Nephron (organoid): ENCODE measurements around the gene PSMG2.
A peak's percentile ranks its signal among the peaks of the same experiment; 100 is the strongest.

Experiments
- H3K27ac Mint-ChIP-seq, 3 experiments: 2 replicates each; pipeline ENCODE4 v1.8.0; 2020; ENCODE audit warnings: mixed read lengths in 3 of 3, mild to moderate bottlenecking in 2 of 3, moderate library complexity in 1 of 3
- H3K27me3 Mint-ChIP-seq: 2 replicates; pipeline ENCODE4 v1.8.0; 2021; ENCODE audit warnings: low read depth, mild to moderate bottlenecking, moderate library complexity, mixed read lengths
- H3K36me3 Mint-ChIP-seq: 2 replicates; pipeline ENCODE4 v1.8.0; 2020; ENCODE audit warnings: low read depth, mixed read lengths
- H3K4me1 Mint-ChIP-seq: 2 replicates; pipeline ENCODE4 v1.8.0; 2020; ENCODE audit warnings: mixed read lengths
- H3K4me3 Mint-ChIP-seq, 3 experiments: 2 replicates each; pipeline ENCODE4 v1.8.0; 2020; ENCODE audit warnings: mild to moderate bottlenecking in 3 of 3, mixed read lengths in 3 of 3, moderate library complexity in 2 of 3
- H3K9me3 Mint-ChIP-seq: 2 replicates; pipeline ENCODE4 v1.8.0; 2020; ENCODE audit warnings: mixed read lengths
- CTCF ChIP-seq, 3 experiments: fragments of 200-600 bp; sonication (generic); IDR thresholded peaks; one replicate each; pipeline ENCODE4 v1.5.0; 2021; ENCODE audit warnings: antibody characterized with exemption in 3 of 3; ENCODE audit not compliant: unreplicated experiment in 3 of 3

Gene PSMG2

GRCh38 chr18:12702221-12703095, at the start of gene PSMG2, which contains the start of gene CEP76:
Gene PSMG2, plus strand, starts transcription at chr18:12703042. Its CDS starts 66 bp downstream, at chr18:12703108.
Gene CEP76, minus strand, starts transcription at chr18:12702723. Its CDS starts 175 bp downstream, at chr18:12702548.
- Mint-ChIP-seq H3K4me1 (peaks cover 35% of the 10 kb centered on the region), H3K27ac (peak within 1 kb of the TSS; percentile 94 to 96 (median 95)), H3K27me3 (no peaks in the 10 kb centered on the region), H3K36me3 (peaks cover 27% of the 10 kb centered on the region), H3K9me3 (no peaks in the 10 kb centered on the region), H3K4me3 (peak within 1 kb of the TSS; percentile 94 to 99 (median 98))
- TF ChIP-seq CTCF (IDR thresholded peaks at IDR 0.05; ENCODE audit: unreplicated experiment in 3 of 3): no peak

GRCh38 chr18:12654971-12655370, 47.9 kb upstream of the PSMG2 start:
- Mint-ChIP-seq H3K4me1 (peaks cover 49% of the 10 kb centered on the region), H3K27ac (peak overlapping the region in 2 of 3 experiments; percentile 73 to 74), H3K4me3 (peak overlapping the region; percentile 77 to 96 (median 90)), H3K27me3 (no peaks in the 10 kb centered on the region), H3K9me3 (no peaks in the 10 kb centered on the region), H3K36me3 (no peaks in the 10 kb centered on the region)
- TF ChIP-seq CTCF (IDR thresholded peaks at IDR 0.05; ENCODE audit: unreplicated experiment in 3 of 3): no peak

GRCh38 chr18:12656605-12656937, 46.3 kb upstream of the PSMG2 start:
- TF ChIP-seq CTCF (IDR thresholded peaks at IDR 0.05; ENCODE audit: unreplicated experiment in 3 of 3): no peak
- Mint-ChIP-seq H3K36me3 (no peaks in the 10 kb centered on the region), H3K4me1 (peaks cover 47% of the 10 kb centered on the region), H3K27ac (peak overlapping the region; percentile 81 to 90 (median 90)), H3K9me3 (no peaks in the 10 kb centered on the region), H3K27me3 (no peaks in the 10 kb centered on the region), H3K4me3 (peak overlapping the region; percentile 82 to 96 (median 90))

GRCh38 chr18:12656938-12657683, 45.7 kb upstream of the PSMG2 start:
- peaks cover under 1% of the 10 kb centered on the region for H3K36me3 Mint-ChIP-seq
- no peak for TF ChIP-seq CTCF (IDR thresholded peaks at IDR 0.05; ENCODE audit: unreplicated experiment in 3 of 3)
- peak overlapping the region; percentile 81 to 90 (median 90) for H3K27ac Mint-ChIP-seq
- H3K4me1 Mint-ChIP-seq: peaks cover 41% of the 10 kb centered on the region
- H3K27me3 Mint-ChIP-seq: no peaks in the 10 kb centered on the region
- H3K4me3 Mint-ChIP-seq: peak overlapping the region; percentile 82 to 96 (median 90)
- H3K9me3 Mint-ChIP-seq: no peaks in the 10 kb centered on the region

- Mint-ChIP-seq H3K36me3 (peaks cover 4% of the 10 kb centered on the region), H3K4me1 (peaks cover 34% of the 10 kb centered on the region)
- no peak for TF ChIP-seq CTCF (IDR thresholded peaks at IDR 0.05; ENCODE audit: unreplicated experiment in 3 of 3)
Measured at GRCh38 chr18:12657684-12658425, 45.0 kb upstream of the PSMG2 start, which contains the start of gene SPIRE1. Gene SPIRE1, minus strand, starts transcription at chr18:12658107. Its CDS starts 241 bp downstream, at chr18:12657866.

More at GRCh38 chr18:12657684-12658425, 45.0 kb upstream of the PSMG2 start, which contains the start of gene SPIRE1:
- no peaks in the 10 kb centered on the region for H3K27me3 Mint-ChIP-seq
- H3K9me3 Mint-ChIP-seq: no peaks in the 10 kb centered on the region
- peak within 1 kb of the TSS; percentile 95 to 99 (median 99) for H3K4me3 Mint-ChIP-seq
- peak within 1 kb of the TSS; percentile 84 to 95 (median 93) for H3K27ac Mint-ChIP-seq
